GM12892 (cell line): ENCODE data around the gene SIT1.

Experiments used
- POLR2A ChIP-seq: IDR thresholded peaks from 2 replicates; pipeline ENCODE4 v1.6.1; 2011; ENCODE audit warnings: low read depth, low read length, control low read depth
- TAF1 ChIP-seq: IDR thresholded peaks from 2 replicates; pipeline ENCODE4 v1.6.1; 2011; ENCODE audit warnings: low read depth, mild to moderate bottlenecking, control low read depth, low read length, borderline replicate concordance

DNA sequence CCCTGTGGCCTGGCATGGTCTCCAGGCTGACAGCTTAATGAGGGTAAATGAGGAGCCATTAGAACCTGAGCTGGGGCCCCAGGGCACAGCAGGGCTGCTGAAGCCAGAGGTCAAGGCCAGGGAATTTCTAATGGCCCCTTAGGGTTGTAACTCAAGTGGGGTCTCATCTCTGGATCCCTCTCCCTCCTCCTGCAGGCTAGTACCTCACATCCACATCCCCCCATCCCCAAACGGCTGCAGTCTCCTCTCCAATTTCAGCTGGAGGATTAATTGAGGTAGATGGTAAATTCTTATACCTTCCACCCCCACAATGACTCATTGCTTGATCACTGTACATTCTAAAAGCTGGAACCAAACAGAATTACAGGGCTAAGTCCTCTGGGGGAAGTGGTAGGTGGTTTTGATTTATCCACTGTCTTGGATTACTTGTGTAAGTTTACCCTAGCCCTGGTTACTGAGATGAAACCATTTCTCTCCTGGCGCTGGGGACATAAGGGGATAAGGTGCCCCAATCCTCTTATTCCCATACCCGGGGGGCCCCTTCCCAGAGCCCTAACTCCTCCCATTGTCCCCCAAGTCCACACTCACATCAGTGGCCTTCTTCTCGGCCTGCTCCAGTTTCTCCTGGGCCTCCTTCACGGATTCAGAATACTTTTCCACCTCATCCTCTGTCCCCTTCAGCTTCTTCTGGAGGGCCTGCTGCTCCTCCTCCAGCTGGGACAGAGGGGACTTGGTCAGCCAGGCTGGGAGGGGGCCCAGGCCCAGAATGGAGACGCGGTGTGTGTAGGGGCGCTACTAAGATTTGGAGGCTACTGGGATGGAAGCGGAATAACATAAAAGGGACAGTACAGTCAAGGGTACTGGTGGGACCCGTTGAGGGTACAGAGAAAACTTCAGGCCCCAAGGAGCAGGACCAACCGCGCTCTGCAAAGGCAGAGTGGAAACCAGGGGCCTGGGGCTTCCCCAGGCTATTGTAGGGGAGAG is 38.1 kb upstream of the SIT1 start:
- TF ChIP-seq POLR2A (no peak), TAF1 (no peak)
